Testis (tissue), 5 donors: ENCODE data around the gene FBXO46. TPM values are rescaled to one million over a fixed set of nuclear protein-coding genes. Genes with fewer than 3 reads are reported as not detected.

Experiments used
- DNase-seq: peaks from one replicate; pipeline ENCODE4 v3.0.0-alpha.2; 2019
- H3K27ac ChIP-seq, 2 donors: fragments of 200-600 bp; sonication (generic); one replicate each; pipeline ENCODE4 v1.5.1; 2019
- H3K27me3 ChIP-seq: fragments of 200-600 bp; sonication (generic); one replicate; pipeline ENCODE4 v1.5.1; 2019
- H3K36me3 ChIP-seq: fragments of 200-600 bp; sonication (generic); one replicate; pipeline ENCODE4 v1.5.1; 2017; ENCODE audit warnings: low read depth; ENCODE audit errors: missing control alignments
- H3K4me1 ChIP-seq: fragments of 200-600 bp; sonication (generic); one replicate; pipeline ENCODE4 v1.5.1; 2019
- H3K4me3 ChIP-seq, 2 donors: fragments of 200-600 bp; sonication (generic); one replicate each; pipeline ENCODE4 v1.5.1; 2017 to 2019
- H3K9me3 ChIP-seq: fragments of 200-600 bp; sonication (generic); one replicate; pipeline ENCODE4 v1.5.1; 2017
- CTCF ChIP-seq, 3 experiments: fragments of 450-650 bp in 2 of 3; fragments of 200-600 bp in 1 of 3; sonication (generic) in 1 of 3; IDR thresholded peaks; one replicate each; pipeline ENCODE4 v1.5.1; 2016 to 2019; ENCODE audit warnings: antibody characterized with exemption in 3 of 3, mild to moderate bottlenecking in 2 of 3, moderate library complexity in 1 of 3
- POLR2A ChIP-seq: fragments of 450-650 bp; IDR thresholded peaks from one replicate; pipeline ENCODE4 v1.6.1; 2017; ENCODE audit warnings: antibody characterized with exemption, mild to moderate bottlenecking, moderate library complexity
- WGBS, 2 donors: methylation state at CpG; one replicate each; pipeline ENCODE4 v1.1.5; 2018; 5-methylcytosine and 5-hydroxymethylcytosine counted together
- intact Hi-C: fragments of 100-400 bp; cut with DNase I; formaldehyde crosslinking; loops from one replicate; pipeline ENCODE4 v1.15.1; 2023; ENCODE audit warnings: low total_unique reads
- long read RNA-seq, 2 donors: transcript quantifications; one replicate each; lab custom pipeline, GENCODE V29; 2026
- polyA plus RNA-seq: library from polyadenylated mRNA; stranded (reverse); fragments of 350-450 nt; fragmentation: Illumina TruSeq; extraction: RNeasy Lipid Tissue Mini Kit (QIAGEN cat#74804); gene quantifications from one replicate; pipeline ENCODE4 v1.2.3, GENCODE V29; 2014; ENCODE audit warnings: low read depth, low replicate concordance; ENCODE audit not compliant: insufficient read depth
- total RNA-seq, 2 donors: library from RNA; depleted of rRNA; stranded (reverse); fragments of >200 nt; gene quantifications; one replicate each; pipeline ENCODE4 v1.2.3, GENCODE V29; 2016

FBXO46 gene
- total RNA-seq (10 to 100 TPM; 22.4 to 24.2 TPM), polyA plus RNA-seq (20.1 TPM)
- long read RNA-seq, donor 1, partial matches to known transcripts: 0 of 2 reads
- long read RNA-seq, donor 1, other reads (novel, unspliced or antisense): 0 of 2 reads
- long read RNA-seq, donor 2, partial matches to known transcripts: 0 of 4 reads
- long read RNA-seq, donor 2, other reads (novel, unspliced or antisense): 0 of 4 reads

- peaks cover 19% of the 10 kb centered on the region for H3K4me1 ChIP-seq
- intact Hi-C loops: no loop called here
- no peak for TF ChIP-seq CTCF (IDR thresholded peaks at IDR 0.05)
- no peak for TF ChIP-seq POLR2A
Observed at GRCh38 chr19:45730368-45731288, at the start of gene FBXO46. FBXO46 (minus strand) TSS chr19:45730896; CDS start chr19:45713495, 17,401 bp downstream.

GRCh38 chr19:45780146-45780447, 49.4 kb upstream of the FBXO46 start:
- H3K27me3 ChIP-seq: no peaks in the 10 kb centered on the region
- no peaks in the 10 kb centered on the region for H3K36me3 ChIP-seq
- peak overlapping the region in 1 of 2 donors; percentile 89 for H3K27ac ChIP-seq
- no peak overlapping the region for H3K4me3 ChIP-seq
- TF ChIP-seq POLR2A: no peak
- TF ChIP-seq CTCF (IDR thresholded peaks at IDR 0.05): no peak
- H3K4me1 ChIP-seq: peaks cover 29% of the 10 kb centered on the region
- DNase-seq: no peak
- H3K9me3 ChIP-seq: no peaks in the 10 kb centered on the region
- 48 to 63% methylated on average over 4 of the region's 4 CpGs for WGBS, 2 donors
- intact Hi-C loops: no loop called here

More at GRCh38 chr19:45730368-45731288, at the start of gene FBXO46:
- H3K4me3 ChIP-seq: peak within 1 kb of the TSS; percentile 65 to 91
- no peaks in the 10 kb centered on the region for H3K9me3 ChIP-seq
- H3K27me3 ChIP-seq: no peaks in the 10 kb centered on the region
- DNase-seq: peak; percentile 98
- no peaks in the 10 kb centered on the region for H3K36me3 ChIP-seq
- 1 to 2% methylated on average over 47 of the region's 48 CpGs for WGBS, 2 donors
- H3K27ac ChIP-seq: peak within 1 kb of the TSS; percentile 49 to 78

GRCh38 chr19:45779231-45780145, 48.8 kb upstream of the FBXO46 start:
- peak overlapping the region in 1 of 2 donors; percentile 89 for H3K27ac ChIP-seq
- H3K4me3 ChIP-seq: no peak overlapping the region
- no peaks in the 10 kb centered on the region for H3K27me3 ChIP-seq
- DNase-seq: peak; percentile 88
- H3K36me3 ChIP-seq: no peaks in the 10 kb centered on the region
- peak in 2 of 3 experiments; percentile 13 to 24 for TF ChIP-seq CTCF (IDR thresholded peaks at IDR 0.05)
- no peak for TF ChIP-seq POLR2A
- peaks cover 29% of the 10 kb centered on the region for H3K4me1 ChIP-seq
- no peaks in the 10 kb centered on the region for H3K9me3 ChIP-seq
- intact Hi-C loops: loop anchor here (10.0 kb wide), 1 partner anchor 105 kb away; the partner anchor contains the start of gene IRF2BP1
- WGBS, 2 donors: 40 to 42% methylated on average over 22 to 48 of the region's 48 CpGs

GRCh38 chr19:45778010-45778661, 47.4 kb upstream of the FBXO46 start:
- no peak for DNase-seq
- Histone ChIP-seq H3K27me3 (no peaks in the 10 kb centered on the region), H3K27ac (no peak overlapping the region), H3K4me1 (peaks cover 21% of the 10 kb centered on the region), H3K9me3 (no peaks in the 10 kb centered on the region), H3K4me3 (no peak overlapping the region), H3K36me3 (no peaks in the 10 kb centered on the region)
- TF ChIP-seq POLR2A: no peak
- no peak for TF ChIP-seq CTCF (IDR thresholded peaks at IDR 0.05)
- 93 to 95% methylated on average over 9 to 28 of the region's 28 CpGs for WGBS, 2 donors
- intact Hi-C loops: loop anchor here (10.0 kb wide), 1 partner anchor 107 kb away; the partner anchor contains the start of gene IRF2BP1
